ENCODE data around the gene FOS.

Gene FOS

GRCh38 chr14:75247939-75248338 lies 30.7 kb upstream of the FOS start:
- no peak overlapping the region for H3K4me2 ChIP-seq (ENCODE audit: low read length, poor library complexity, severe bottlenecking)
- no peak overlapping the region for H2BK12ac ChIP-seq (ENCODE audit: low read length in 2 of 2)
- no peak overlapping the region for H3K23ac ChIP-seq (ENCODE audit: low read length in 2 of 2)
- H2BK5ac ChIP-seq (ENCODE audit: low read depth, low read length, poor library complexity, severe bottlenecking), result no peak overlapping the region
- no peak overlapping the region for H4K8ac ChIP-seq (ENCODE audit: low read length)
- H3K4me3 ChIP-seq (ENCODE audit: insufficient read depth in 1 of 2, low read depth in 1 of 2, low read length in 2 of 2), result no peak overlapping the region
- 95% methylated on average over 4 of the region's 6 CpGs for WGBS
- H2BK120ac ChIP-seq (ENCODE audit: low read depth, low read length), result no peak overlapping the region
- no peaks in the 10 kb centered on the region for H3K79me1 ChIP-seq (replicated peaks; ENCODE audit: low read length, poor library complexity, severe bottlenecking)
- no peaks in the 10 kb centered on the region for H3K9me3 ChIP-seq (ENCODE audit: control insufficient read depth, low read length)
- no peak overlapping the region for H3K14ac ChIP-seq (ENCODE audit: low read length in 2 of 2)
- H3K36me3 ChIP-seq (ENCODE audit: control insufficient read depth in 1 of 2, insufficient read depth in 2 of 2, low read depth in 1 of 2, low read length in 2 of 2), result no peaks in the 10 kb centered on the region
- DNase-seq, result no peak
- H3K27ac ChIP-seq (ENCODE audit: low read length, poor library complexity, severe bottlenecking), result no peak overlapping the region
- no peak overlapping the region for H3K4ac ChIP-seq (ENCODE audit: low read depth in 1 of 2, low read length in 2 of 2)
- peaks cover 5% of the 10 kb centered on the region for H3K4me1 ChIP-seq (ENCODE audit: control insufficient read depth, insufficient read depth, low read depth, low read length)
- H2BK15ac ChIP-seq (ENCODE audit: low read depth, poor library complexity, severe bottlenecking), result no peak overlapping the region
- H3K27me3 ChIP-seq (ENCODE audit: control insufficient read depth in 1 of 2, insufficient read depth in 1 of 2, low read length in 2 of 2), result peaks cover 10 to 19% of the 10 kb centered on the region in 2 experiments
- no peak overlapping the region for H3K18ac ChIP-seq (ENCODE audit: low read depth in 1 of 2, low read length in 2 of 2)
- no peak overlapping the region for H2AFZ ChIP-seq (ENCODE audit: low read depth, low read length)
- no peak overlapping the region for H3K9ac ChIP-seq (ENCODE audit: low read length)
- H2AK5ac ChIP-seq (ENCODE audit: low read length, severe bottlenecking), result no peak overlapping the region
- no peak overlapping the region for H4K91ac ChIP-seq (ENCODE audit: low read length)

GRCh38 chr14:75249251-75249957 lies 29.2 kb upstream of the FOS start:
- peaks cover 6% of the 10 kb centered on the region for H3K4me1 ChIP-seq (ENCODE audit: control insufficient read depth, insufficient read depth, low read depth, low read length)
- H3K79me1 ChIP-seq (replicated peaks; ENCODE audit: low read length, poor library complexity, severe bottlenecking), result no peaks in the 10 kb centered on the region
- H2AK5ac ChIP-seq (ENCODE audit: low read length, severe bottlenecking), result no peak overlapping the region
- no peak overlapping the region for H3K4me2 ChIP-seq (ENCODE audit: low read length, poor library complexity, severe bottlenecking)
- no peak for DNase-seq
- H3K4me3 ChIP-seq (ENCODE audit: insufficient read depth in 1 of 2, low read depth in 1 of 2, low read length in 2 of 2), result no peak overlapping the region
- H3K36me3 ChIP-seq (ENCODE audit: control insufficient read depth in 1 of 2, insufficient read depth in 2 of 2, low read depth in 1 of 2, low read length in 2 of 2), result no peaks in the 10 kb centered on the region
- H3K9me3 ChIP-seq (ENCODE audit: control insufficient read depth, low read length), result no peaks in the 10 kb centered on the region
- H3K23ac ChIP-seq (ENCODE audit: low read length in 2 of 2), result no peak overlapping the region
- no peak overlapping the region for H3K27ac ChIP-seq (ENCODE audit: low read length, poor library complexity, severe bottlenecking)
- no peak overlapping the region for H2AFZ ChIP-seq (ENCODE audit: low read depth, low read length)
- no peak overlapping the region for H3K14ac ChIP-seq (ENCODE audit: low read length in 2 of 2)
- no peak overlapping the region for H3K4ac ChIP-seq (ENCODE audit: low read depth in 1 of 2, low read length in 2 of 2)
- no peak overlapping the region for H3K18ac ChIP-seq (ENCODE audit: low read depth in 1 of 2, low read length in 2 of 2)
- 88% methylated on average over 9 of the region's 10 CpGs for WGBS
- H2BK120ac ChIP-seq (ENCODE audit: low read depth, low read length), result no peak overlapping the region
- peaks cover 11 to 19% of the 10 kb centered on the region in 2 experiments for H3K27me3 ChIP-seq (ENCODE audit: control insufficient read depth in 1 of 2, insufficient read depth in 1 of 2, low read length in 2 of 2)
- no peak overlapping the region for H2BK12ac ChIP-seq (ENCODE audit: low read length in 2 of 2)
- no peak overlapping the region for H3K9ac ChIP-seq (ENCODE audit: low read length)
- H2BK5ac ChIP-seq (ENCODE audit: low read depth, low read length, poor library complexity, severe bottlenecking), result no peak overlapping the region
- H2BK15ac ChIP-seq (ENCODE audit: low read depth, poor library complexity, severe bottlenecking), result no peak overlapping the region
- no peak overlapping the region for H4K8ac ChIP-seq (ENCODE audit: low read length)
- no peak overlapping the region for H4K91ac ChIP-seq (ENCODE audit: low read length)

- Histone ChIP-seq H3K27ac (ENCODE audit: low read length, poor library complexity, severe bottlenecking) (no peak overlapping the region), H3K9ac (ENCODE audit: low read length) (no peak overlapping the region), H3K79me1 (replicated peaks; ENCODE audit: low read length, poor library complexity, severe bottlenecking) (no peaks in the 10 kb centered on the region), H3K23ac (ENCODE audit: low read length in 2 of 2) (no peak overlapping the region), H2BK5ac (ENCODE audit: low read depth, low read length, poor library complexity, severe bottlenecking) (no peak overlapping the region), H3K27me3 (ENCODE audit: control insufficient read depth in 1 of 2, insufficient read depth in 1 of 2, low read length in 2 of 2) (peaks cover 15 to 19% of the 10 kb centered on the region in 2 experiments), H3K4me2 (ENCODE audit: low read length, poor library complexity, severe bottlenecking) (no peak overlapping the region), H3K36me3 (ENCODE audit: control insufficient read depth in 1 of 2, insufficient read depth in 2 of 2, low read depth in 1 of 2, low read length in 2 of 2) (no peaks in the 10 kb centered on the region), H2BK12ac (ENCODE audit: low read length in 2 of 2) (no peak overlapping the region), H3K4me1 (ENCODE audit: control insufficient read depth, insufficient read depth, low read depth, low read length) (peaks cover 7% of the 10 kb centered on the region), H3K4ac (ENCODE audit: low read depth in 1 of 2, low read length in 2 of 2) (no peak overlapping the region), H4K8ac (ENCODE audit: low read length) (no peak overlapping the region), H3K4me3 (ENCODE audit: insufficient read depth in 1 of 2, low read depth in 1 of 2, low read length in 2 of 2) (no peak overlapping the region), H2AK5ac (ENCODE audit: low read length, severe bottlenecking) (no peak overlapping the region), H3K9me3 (ENCODE audit: control insufficient read depth, low read length) (no peaks in the 10 kb centered on the region), H2BK120ac (ENCODE audit: low read depth, low read length) (no peak overlapping the region), H2AFZ (ENCODE audit: low read depth, low read length) (no peak overlapping the region), H3K18ac (ENCODE audit: low read depth in 1 of 2, low read length in 2 of 2) (no peak overlapping the region), H3K14ac (ENCODE audit: low read length in 2 of 2) (no peak overlapping the region), H4K91ac (ENCODE audit: low read length) (no peak overlapping the region), H2BK15ac (ENCODE audit: low read depth, poor library complexity, severe bottlenecking) (no peak overlapping the region)
- no peak for DNase-seq
- WGBS, result 75% methylated on average over 2 of the region's 2 CpGs
Observed at GRCh38 chr14:75249958-75250336, 28.7 kb upstream of the FOS start.

GRCh38 chr14:75250800-75251199 lies 27.8 kb upstream of the FOS start:
- Histone ChIP-seq H2BK5ac (ENCODE audit: low read depth, low read length, poor library complexity, severe bottlenecking) (no peak overlapping the region), H3K9ac (ENCODE audit: low read length) (no peak overlapping the region), H4K91ac (ENCODE audit: low read length) (no peak overlapping the region), H3K4me2 (ENCODE audit: low read length, poor library complexity, severe bottlenecking) (no peak overlapping the region), H3K79me1 (replicated peaks; ENCODE audit: low read length, poor library complexity, severe bottlenecking) (no peaks in the 10 kb centered on the region), H2AK5ac (ENCODE audit: low read length, severe bottlenecking) (no peak overlapping the region), H3K4me1 (ENCODE audit: control insufficient read depth, insufficient read depth, low read depth, low read length) (peaks cover 7% of the 10 kb centered on the region), H3K36me3 (ENCODE audit: control insufficient read depth in 1 of 2, insufficient read depth in 2 of 2, low read depth in 1 of 2, low read length in 2 of 2) (no peaks in the 10 kb centered on the region), H3K23ac (ENCODE audit: low read length in 2 of 2) (no peak overlapping the region), H3K27me3 (ENCODE audit: control insufficient read depth in 1 of 2, insufficient read depth in 1 of 2, low read length in 2 of 2) (peaks cover 14 to 17% of the 10 kb centered on the region in 2 experiments), H3K18ac (ENCODE audit: low read depth in 1 of 2, low read length in 2 of 2) (no peak overlapping the region), H2BK15ac (ENCODE audit: low read depth, poor library complexity, severe bottlenecking) (no peak overlapping the region), H3K14ac (ENCODE audit: low read length in 2 of 2) (no peak overlapping the region), H2BK120ac (ENCODE audit: low read depth, low read length) (no peak overlapping the region), H2BK12ac (ENCODE audit: low read length in 2 of 2) (no peak overlapping the region), H3K4me3 (ENCODE audit: insufficient read depth in 1 of 2, low read depth in 1 of 2, low read length in 2 of 2) (no peak overlapping the region), H4K8ac (ENCODE audit: low read length) (no peak overlapping the region), H3K4ac (ENCODE audit: low read depth in 1 of 2, low read length in 2 of 2) (no peak overlapping the region), H3K27ac (ENCODE audit: low read length, poor library complexity, severe bottlenecking) (no peak overlapping the region), H3K9me3 (ENCODE audit: control insufficient read depth, low read length) (no peaks in the 10 kb centered on the region), H2AFZ (ENCODE audit: low read depth, low read length) (no peak overlapping the region)
- DNase-seq, result no peak
- 75% methylated on average over 2 of the region's 4 CpGs for WGBS

Data from mesenchymal stem cell (in vitro differentiated cells and primary cell).